GM18517 (cell line): ENCODE data around the gene SLCO4C1.
A peak's percentile ranks its signal among the peaks of the same experiment; 100 is the strongest.
"Not testable (repeated sequence)": the region's sequence is repeated elsewhere in the genome, so short reads cannot be mapped to it uniquely, and the experiment has no call there.

Experiments
- ATAC-seq: cut with Tn5 transposase; IDR thresholded peaks from one replicate; pipeline ENCODE4 v1.9.1; 2021; ENCODE audit warnings: mild to moderate bottlenecking, moderate library complexity; ENCODE audit not compliant: unreplicated experiment

SLCO4C1 gene, protein sequence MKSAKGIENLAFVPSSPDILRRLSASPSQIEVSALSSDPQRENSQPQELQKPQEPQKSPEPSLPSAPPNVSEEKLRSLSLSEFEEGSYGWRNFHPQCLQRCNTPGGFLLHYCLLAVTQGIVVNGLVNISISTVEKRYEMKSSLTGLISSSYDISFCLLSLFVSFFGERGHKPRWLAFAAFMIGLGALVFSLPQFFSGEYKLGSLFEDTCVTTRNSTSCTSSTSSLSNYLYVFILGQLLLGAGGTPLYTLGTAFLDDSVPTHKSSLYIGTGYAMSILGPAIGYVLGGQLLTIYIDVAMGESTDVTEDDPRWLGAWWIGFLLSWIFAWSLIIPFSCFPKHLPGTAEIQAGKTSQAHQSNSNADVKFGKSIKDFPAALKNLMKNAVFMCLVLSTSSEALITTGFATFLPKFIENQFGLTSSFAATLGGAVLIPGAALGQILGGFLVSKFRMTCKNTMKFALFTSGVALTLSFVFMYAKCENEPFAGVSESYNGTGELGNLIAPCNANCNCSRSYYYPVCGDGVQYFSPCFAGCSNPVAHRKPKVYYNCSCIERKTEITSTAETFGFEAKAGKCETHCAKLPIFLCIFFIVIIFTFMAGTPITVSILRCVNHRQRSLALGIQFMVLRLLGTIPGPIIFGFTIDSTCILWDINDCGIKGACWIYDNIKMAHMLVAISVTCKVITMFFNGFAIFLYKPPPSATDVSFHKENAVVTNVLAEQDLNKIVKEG

DNA sequence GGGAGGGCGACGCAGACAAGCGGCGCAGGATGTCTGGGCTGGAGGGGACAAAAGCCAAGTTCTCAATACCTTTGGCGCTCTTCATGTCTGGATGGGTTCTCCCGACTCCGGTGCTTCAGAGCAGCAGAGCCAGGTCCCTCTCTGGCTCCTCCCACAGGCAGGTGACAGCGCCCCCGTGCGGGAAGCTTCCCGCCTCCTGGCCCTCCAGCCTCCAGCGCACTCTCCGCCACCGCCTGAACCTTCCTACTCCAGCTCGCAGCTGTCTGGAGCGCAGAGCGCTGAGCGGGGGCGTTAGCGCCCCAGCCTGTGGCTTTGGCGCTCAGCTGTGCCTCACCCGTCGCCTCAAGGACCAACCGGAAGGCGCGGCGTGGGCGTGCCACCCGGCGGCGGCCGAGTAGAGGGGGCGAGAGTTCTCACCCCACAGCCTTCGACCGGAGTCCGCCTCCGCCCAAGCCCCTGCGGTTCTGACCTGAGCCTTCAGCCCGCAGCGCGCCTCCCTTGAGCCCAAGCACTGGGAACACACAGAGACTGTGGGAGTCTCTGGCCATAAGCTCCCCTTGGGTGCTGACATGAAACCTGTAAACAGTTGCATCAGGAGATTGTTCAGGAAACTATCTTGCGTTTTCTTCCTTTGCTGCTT, at the start of gene SLCO4C1:
SLCO4C1 (minus strand) TSS at position 107 of the 640 bp plus-strand sequence; CDS start at position 85, 22 bp downstream.
- peak; percentile 93 for ATAC-seq

DNA sequence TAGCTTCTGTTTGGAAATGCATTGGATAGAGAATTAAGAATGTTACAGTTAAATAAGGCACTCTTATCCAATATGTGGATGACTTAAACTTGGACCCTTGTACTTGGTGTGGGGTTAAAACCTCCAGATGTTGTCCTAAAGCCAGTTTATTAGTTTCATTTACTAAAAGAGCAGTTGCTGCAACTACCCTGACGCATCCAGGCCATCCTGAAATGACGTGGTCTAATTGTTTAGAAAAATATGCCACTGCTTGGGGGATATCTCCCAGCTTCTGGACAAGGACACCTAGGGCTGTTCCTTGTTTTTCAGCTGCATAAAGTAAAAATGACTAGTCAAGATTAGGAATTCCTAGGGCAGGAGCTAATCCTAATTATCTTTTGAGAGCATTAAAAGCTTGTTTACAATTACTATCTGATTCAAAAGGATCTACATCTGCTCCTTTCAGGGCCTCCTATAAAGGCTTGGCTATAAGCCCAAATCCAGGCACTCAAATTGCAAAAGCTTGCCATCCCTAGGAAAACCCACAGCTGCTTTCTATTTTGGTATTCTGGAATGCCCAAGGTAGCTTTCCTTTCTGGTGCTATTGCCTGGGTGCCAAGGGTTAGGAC, 45.7 kb upstream of the SLCO4C1 start:
- no peak for ATAC-seq

DNA sequence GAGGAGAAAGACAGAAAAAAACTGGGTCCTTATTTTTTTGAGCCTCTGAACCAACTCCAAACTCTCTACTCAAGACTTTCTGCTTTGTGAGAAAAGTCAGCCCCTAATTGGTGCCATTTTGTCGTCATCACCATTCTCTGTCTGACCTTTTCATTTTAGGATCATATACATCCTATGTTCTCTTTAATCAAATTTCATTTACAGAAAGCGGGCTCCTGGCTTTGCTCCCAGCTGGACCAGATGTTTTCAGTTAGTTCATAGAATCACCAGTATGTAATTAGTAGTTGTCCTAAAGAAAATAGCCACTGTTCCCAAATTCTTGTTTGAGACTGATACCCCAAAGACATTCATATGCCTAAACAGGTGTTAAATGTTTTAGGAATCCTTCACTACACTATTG, 28.6 kb upstream of the SLCO4C1 start:
- ATAC-seq, result no peak

DNA sequence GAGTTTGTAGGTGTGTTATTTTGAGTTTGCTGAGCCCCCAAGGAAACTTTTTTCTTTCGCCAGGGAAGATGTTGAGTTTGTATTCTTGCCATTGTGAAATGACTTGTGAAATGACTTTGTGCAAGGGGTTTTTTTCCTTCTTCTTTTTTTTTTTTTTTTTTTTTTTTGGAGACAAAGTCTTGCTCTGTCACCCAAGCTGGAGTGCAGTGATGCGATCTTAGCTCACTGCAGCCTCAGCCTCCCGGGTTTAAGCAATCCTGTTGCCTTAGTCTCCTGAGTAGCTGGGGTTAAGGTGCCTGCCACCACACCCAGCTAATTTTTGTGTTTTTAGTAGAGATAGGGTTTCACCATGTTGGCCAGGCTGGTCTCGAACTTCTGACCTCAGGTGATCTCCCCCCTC, 22.7 kb upstream of the SLCO4C1 start:
- not testable (repeated sequence) for ATAC-seq

DNA sequence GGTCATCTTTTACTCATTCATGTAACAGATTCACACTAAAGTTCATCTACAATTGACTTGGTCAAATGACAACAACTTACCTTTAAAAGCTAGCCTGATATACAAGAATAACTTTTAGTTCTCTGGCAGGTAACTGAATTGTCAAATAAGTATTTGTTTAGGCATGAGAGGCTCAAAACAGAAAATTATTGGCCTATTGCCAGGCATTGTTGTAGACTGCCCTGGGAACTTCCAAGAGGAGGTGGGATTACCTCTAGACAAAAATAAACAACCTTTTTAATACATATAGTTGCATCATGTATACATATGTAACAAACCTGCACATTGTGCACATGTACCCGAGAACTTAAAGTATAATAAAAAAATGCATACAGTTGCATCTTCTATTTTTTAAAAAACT, 18.2 kb upstream of the SLCO4C1 start:
- no peak for ATAC-seq

DNA sequence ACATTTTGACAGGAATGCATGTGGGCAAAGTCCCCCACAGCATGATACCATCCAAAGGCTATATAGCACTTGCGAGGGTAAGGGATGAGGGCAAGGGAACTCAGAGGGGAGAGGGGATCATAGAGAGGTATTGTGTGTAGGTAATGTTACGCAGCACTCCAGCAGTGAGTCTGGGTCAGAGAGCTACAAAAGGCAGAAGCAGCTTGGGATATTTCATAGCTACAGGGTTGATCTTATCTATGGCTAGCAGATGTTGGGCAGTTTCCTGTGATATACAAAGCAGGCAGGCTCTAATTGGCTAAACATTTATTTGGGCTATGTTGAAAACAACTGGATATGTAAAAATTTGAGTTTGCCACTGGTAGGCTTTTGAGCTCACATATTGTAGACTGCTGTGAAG, 17.8 kb upstream of the SLCO4C1 start:
- no peak for ATAC-seq

DNA sequence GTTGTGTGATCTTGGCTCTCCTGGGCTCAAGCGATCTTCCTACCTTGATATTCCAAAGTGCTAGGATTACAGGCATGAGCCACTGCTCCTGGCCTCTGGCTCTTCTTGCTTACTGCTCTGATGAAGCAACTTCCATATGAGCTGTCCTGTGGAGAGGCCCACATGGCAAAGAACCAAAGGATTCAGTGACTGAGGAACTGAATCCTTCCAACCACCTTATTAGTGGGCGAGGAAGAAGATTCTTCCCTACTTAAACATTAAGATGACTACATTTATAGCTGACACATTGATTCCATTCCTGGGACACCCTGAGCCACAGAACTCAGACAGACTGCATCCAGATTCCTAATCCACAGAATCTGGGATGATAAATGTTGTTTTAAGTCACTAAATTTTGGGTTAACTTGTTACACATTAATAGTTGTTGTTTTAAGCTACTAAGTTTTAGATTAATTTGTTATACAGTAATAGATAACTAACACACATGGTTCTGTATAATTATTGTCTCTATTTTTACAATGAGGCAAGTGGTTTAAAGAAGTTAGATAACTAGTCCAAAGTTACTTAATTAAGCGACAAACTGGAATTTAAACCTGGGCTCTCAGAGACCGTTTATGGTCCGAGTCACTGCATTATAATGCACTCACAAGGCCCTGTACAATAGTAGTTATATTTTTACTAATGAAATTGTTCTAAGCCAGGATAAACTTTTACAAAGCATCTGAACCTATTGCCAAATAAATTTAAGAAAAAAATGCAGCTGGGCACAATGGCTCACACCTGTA, 16.7 kb upstream of the SLCO4C1 start:
- no peak for ATAC-seq

DNA sequence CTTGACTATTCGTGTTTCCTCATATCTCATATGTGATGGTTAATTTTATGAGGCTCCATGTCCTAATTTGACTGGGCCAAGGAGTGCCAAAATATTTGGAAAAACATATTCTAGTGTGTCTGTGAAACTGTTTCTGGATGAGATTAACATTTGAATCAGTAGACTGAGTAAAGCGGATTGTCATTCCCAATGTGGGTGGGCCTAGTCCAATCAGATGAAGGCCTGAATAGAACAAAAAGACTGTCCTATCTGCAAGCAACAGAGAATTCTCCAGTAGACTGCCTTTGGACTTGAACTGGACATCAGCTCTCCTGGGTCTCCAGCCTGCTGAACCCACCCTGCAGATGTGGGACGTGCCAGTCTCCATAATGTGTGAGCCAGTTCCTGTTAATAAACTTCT, 13.5 kb upstream of the SLCO4C1 start:
- no peak for ATAC-seq

DNA sequence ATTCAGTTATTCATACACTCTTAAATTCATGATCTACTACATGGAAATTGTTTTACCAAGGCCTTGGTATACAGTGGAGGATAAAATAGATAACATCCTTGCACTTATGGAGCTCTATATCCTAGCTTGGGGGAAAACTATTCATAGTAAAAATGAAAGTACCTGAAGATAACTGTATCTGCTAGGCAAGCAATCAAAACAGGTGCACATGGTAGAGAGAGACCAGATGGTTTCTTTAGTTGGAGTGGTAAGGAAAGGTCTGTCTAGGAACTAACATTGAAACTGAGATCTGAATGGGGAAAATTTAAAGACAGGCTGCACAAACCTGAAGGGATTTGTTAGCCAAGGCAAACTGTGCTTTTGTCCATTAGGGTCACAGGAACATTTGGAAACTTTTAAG, 11.1 kb upstream of the SLCO4C1 start:
- peak; percentile 53 for ATAC-seq

DNA sequence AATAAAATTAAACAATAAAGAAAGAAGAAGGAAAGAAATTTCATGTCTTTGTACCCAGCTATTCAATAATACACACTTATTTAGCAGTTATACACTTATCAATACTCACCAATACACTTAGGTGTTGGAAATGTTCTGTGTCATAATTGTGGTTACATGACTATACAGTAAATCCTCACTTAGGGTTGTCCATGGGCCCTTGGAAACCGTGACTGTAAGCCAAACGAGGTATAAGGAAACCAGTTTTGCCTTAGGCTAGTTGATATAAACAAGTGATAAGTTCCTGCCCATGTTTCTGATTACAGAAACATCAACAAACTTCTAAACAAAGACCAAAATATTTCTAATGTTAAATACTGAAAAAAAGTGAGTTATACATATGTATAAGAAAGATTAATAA, 10.0 kb upstream of the SLCO4C1 start:
- no peak for ATAC-seq

DNA sequence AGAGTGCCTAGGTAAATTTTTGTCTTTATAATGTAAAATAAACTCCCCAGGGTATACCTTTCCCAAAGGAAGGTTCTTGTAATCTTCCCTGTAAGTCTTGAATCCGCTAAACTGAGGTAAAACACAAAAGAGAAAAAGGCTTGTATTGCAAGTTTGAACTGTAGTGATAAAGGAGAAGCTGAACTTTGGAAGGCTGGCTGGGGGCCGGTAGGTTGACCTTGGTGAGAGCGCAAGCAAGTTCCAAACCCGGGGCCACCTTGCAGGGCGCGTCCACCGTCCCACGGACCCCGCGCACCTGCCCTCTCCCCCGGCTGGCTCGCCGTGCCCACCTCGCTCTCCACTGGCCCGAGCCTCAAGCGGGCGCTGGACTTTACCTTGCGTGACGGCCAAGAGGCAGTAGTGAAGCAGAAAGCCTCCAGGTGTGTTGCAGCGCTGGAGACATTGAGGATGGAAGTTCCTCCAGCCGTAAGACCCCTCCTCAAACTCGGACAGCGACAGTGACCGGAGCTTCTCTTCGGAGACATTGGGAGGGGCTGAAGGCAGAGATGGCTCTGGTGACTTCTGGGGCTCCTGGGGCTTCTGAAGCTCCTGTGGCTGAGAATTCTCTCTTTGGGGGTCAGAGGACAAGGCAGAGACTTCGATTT, 428 bp downstream of the SLCO4C1 start:
- no peak for ATAC-seq

DNA sequence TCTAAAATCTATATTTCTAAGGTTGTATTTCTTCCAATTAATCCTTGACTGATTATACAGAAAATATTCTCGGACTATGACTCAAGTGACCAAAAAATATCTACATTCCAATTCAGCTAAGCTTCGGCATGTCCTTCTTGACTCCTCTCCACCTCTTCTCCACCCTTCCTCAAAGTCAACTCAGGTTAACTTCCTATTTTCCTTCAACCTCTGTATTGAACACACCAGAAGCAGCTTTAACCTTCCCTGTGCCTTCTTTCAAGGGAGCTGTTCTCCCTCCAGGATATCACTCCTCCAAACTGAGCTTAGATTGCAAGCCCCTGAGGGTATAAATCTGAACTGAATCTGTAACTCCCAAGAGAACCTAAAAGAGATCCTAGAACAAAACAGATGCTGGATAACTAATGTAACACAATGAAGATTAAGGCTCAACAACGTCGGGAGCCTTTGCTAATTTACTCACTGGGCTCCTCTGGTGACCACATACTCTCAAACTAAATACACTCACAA, 1.1 kb downstream of the SLCO4C1 start:
- no peak for ATAC-seq

DNA sequence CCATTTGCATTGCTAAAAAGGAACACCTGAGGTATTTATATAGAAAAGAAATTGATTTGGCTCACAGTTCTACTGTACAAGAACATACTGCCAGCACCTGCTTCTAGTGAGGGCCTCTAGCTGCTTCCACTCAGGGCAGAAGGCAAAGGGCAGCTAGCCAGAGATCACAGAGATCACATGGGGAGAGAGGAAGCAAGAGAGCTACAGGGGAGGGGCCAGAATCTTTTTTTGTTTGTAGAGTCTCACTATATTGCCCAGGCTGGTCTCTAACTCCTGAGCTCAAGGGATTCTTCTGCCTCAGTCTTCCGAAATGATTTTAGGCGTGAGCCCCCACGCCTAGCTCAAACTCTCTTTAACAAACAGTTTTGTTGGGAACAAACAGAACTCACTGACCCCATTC, 6.1 kb downstream of the SLCO4C1 start:
- no peak for ATAC-seq

DNA sequence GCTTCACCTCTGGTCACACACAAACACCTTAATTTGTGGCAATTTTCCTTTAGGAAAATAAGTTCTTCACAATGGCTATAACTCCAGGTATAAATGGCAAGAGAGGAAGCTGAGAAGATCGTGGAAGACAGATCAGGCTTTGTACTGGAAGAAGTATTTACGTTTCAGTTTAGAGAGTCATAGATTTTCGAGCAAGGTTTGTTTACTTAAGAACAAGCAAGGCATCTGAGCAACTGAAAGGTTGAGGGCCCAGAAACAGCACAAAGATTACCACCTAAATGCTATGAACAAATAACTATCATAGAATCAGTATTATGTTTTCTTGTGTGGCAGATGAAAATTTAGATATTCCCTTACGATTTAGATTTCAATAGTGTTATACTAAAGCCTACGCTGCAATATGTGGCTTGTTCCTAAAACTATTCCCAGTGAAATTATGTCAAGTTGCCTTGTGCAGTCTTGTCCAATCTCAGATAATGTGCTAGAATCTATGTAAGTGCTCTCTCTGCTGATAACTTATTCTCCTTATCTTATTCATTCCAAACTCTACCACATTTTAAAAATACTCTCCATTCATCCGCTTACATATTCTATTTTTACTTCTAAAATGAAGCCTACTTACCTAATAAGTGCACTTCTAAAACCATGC, 6.7 kb downstream of the SLCO4C1 start:
- ATAC-seq, result no peak

DNA sequence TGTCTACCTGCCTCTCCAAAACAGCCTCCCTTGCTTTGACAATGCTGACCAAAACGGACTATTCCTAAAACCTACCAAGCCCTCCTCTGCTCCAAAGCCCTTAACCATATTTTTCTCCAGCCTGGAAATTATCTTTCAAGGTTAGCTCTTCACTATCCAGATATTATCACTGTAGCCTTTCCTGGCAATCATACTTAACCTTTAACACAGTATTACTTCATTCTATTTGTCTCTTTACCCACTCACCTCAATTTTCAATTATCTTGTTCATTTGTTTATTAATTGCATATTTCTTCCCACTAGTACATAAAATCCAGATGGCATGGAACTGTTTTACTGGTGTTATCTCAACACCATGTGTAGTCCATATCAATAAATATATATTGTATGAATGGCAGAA, 7.5 kb downstream of the SLCO4C1 start:
- ATAC-seq, result no peak

DNA sequence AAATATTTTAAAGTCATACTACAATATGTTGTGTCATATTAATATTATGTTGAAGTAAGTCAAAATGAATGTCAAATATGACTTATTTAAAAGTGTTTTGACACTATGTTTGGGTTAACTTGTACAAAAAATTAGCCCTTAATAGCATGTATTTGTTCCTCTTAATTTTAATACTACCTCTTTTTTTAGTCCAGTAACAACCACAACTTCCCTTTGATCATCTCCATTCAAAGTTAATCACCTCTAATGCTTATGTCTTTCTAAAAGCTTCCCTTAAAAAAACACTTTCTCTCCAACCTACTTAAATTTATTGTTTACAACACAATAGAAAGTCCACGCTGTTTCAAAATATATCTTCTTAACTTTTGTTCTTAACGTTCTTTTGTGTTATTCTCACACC, 9.6 kb downstream of the SLCO4C1 start:
- no peak for ATAC-seq

DNA sequence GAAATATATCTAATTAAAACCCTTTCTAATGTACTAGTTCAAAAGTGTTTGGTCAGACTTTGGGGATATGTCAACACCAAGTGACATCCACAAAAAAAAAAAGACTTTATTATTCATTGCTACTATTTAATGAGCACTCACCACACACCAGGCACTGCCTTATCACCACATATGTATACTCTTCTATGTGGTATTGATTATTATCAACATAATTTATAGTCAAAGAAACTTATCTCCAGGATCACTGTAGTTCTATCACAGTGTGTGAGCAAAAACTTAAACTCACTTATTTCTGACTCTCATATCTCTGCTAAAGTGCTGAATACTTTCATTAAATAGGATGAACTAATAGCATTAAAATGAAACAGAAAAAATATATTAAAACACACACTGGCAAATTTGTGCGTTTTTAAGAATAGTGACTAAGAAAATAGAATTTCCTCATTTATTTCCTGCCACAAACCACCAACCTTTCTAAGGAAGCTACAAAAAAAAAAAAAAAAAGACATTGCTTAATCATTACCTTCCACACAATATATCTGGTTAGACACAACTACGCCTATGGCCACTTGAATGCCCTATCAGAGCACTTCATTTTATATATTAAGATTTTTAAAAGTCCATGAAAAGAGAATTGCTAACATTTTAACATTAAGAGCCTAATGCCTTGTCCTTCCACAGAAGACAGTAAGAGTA, 12.8 kb downstream of the SLCO4C1 start:
- peak; percentile 66 for ATAC-seq

DNA sequence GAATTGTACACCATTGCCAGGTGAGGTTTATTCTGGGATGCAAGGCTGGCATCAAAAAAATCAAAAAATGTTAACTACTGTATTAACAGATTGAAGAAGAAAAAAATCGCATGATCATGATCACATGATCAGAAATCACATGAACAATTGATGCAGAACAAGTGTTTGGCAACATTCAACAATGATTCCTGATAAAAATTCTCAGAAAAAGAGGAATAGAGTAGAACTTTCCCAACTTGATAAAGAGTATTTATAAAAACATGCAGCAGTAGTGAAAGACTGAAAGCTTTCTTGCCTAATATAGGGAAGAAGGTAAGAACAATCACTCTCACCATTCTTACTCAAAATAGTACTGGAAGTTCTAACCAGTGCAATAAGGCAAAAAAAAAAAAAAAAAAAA, 16.4 kb downstream of the SLCO4C1 start:
- no peak for ATAC-seq

DNA sequence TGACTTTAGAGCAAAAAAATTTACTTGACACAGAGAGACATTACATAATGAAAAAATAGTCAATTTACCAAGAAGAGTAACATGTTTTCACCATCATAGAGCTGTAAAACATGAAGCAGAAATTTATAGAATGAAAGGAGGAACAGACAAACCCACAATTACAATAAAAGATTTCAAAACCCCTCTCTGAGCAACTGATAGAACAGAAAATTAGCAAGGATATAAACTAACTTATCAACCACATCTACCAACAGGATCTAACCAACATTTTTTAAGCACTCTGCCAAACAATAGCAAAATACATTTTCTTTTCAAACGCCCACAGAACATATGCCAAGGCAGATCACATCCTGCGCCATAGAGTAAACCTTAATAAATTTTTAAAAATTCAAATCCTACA, 17.9 kb downstream of the SLCO4C1 start:
- ATAC-seq, result no peak
